RPMI8226 (cell line): Measurements from ENCODE around the gene LOXL3.
"Not testable (repeated sequence)": the region's sequence is repeated elsewhere in the genome, so short reads cannot be mapped to it uniquely, and the experiment has no call there.

Source experiments
- DNase-seq: peaks from one replicate; pipeline ENCODE4 v3.0.0-alpha.2; 2015

The LOXL3 gene

DNA sequence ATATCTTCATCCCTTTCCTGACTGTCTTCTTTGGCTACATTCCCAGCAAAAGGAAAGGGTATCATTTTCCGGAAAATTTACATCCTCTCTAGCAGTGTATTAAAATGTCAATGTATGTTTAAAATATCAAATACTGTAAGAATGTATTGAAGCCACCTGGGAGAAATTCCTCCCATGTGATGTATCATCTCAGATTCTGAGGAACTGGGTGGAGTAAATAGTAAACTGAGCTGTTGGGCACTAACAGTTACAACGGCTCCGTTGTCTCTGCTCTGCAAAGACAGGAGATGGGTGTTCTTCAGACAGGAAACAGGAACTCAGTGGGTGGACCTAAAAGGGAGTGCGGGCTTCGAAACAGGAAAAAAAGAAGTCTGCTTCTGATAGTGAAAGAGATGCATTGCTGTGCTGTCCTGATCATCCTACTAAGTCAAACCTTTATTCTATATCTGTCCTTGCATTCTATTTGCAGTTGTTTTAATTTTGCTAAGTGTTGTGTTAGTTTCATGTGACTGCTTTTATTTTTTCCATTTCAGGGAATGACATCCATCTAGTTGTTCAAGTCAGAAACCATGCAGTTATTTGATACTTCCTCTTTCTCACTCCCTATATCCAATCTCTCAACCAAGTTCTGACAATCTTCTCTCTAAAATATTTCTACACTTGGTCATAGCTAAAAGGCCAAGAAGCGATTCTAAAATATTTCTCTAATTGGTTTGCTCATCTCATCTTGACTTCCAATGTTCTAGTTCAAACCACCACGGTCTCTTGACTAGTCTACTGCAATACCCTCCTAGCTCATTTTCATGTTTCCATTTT is 20.2 kb upstream of the LOXL3 start:
- peak; percentile 21 for DNase-seq

DNA sequence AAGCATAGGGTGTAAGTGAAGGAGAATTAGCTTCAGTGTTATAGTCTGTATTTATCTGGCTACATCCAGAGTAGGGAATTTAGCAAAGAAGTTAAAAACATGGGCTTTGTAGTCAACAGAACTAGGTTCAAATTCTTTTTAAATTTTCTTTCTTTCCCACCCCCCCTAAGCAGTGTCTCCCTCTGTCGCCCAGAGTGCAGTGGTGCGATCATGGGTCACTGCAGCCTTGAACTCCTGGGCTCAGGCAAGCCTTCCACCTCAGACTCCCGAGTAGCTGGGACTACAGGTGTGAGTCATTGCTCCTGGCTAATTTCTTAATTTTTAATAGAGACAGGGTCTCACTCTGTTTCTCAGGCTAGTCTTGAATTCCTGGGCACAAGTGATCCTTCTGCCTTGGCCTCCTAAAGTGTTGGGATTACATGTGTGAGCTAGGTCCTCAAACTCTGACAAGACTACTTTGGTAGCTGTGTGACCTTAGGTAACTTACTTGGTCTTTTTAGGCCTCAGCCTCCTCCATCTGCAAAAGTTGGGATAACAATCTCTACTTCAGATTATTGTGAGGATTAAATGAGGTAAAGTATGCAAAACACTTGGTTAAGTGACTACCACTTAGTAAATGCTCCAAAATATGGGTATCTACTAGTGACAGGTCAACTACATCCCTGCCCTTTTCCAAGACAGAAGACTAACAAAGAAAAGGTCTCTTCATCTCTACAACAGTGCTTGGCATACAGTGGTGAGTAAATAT is 18.6 kb upstream of the LOXL3 start:
- DNase-seq = no peak

DNA sequence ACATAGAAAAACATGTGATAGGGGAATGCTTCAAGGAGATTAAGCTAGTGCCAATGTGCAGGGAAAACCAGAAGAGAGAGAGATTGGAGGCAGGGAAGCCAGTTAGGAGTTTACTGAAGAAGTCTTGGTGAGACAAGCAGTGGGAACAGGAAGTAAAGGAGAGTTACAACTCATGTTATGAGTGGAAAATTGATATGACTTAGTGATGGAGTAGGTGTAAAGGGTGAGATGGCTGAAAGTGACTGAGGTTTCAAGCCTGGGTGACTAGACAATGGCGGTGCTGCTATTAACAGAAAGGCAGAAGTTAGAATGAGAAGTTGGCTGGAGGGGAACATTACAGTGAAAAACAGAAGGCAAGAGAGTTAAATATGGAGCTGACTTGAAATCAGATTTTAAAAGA is 17.3 kb upstream of the LOXL3 start:
- no peak for DNase-seq

DNA sequence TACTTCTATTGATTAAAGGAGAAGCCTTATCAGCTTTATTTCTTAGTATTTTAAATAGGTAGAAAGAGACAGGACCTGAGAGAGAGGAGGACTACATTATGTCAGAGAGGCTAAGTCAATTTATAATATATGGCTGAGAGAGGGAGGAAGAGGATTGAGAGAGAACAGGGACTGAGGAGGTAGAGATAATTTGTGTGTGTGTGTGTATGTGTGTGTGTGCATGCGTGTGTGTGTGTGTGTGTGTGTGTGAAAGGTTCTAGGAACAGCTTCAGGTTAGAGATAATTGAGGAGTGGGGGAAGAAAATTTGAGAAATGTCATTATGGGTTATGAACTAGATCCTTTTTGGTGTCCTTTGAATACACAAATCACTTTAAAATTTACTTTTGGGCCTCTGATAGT is 15.9 kb upstream of the LOXL3 start:
- DNase-seq = no peak

DNA sequence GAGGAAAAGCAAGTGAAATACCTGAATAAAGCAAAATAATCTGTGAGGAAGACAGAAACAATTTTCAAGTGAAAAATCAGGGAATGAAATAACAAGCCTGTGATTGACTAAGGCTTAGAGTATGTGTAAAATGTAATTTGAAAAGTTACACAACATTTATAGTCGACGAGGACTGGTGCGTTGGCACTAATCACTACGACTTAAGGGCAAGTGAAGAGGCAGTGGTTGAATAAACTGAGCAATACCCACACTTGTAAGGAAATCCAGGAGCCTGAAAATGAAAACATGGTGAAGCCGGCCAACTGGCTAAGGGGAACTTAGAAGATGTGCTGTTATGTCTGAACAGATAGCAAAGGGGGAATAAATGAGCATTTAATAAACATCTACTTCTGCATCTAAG is 14.1 kb upstream of the LOXL3 start:
- DNase-seq = no peak

DNA sequence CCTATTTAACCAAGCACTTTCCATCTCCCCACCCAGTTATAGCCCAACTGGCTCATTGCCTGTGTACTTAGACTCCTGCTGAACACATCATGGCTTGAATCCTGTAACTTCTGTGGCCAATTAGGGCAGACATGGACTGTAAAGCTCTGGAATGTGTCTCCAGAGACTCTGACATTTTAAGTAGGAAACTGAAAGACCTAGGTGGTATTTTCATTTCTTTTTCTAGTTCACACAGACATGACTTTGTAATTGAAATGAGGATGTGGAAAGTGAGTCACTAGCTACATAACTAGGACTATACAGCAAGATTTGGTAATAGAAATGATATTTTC is 13.0 kb upstream of the LOXL3 start:
- no peak for DNase-seq

DNA sequence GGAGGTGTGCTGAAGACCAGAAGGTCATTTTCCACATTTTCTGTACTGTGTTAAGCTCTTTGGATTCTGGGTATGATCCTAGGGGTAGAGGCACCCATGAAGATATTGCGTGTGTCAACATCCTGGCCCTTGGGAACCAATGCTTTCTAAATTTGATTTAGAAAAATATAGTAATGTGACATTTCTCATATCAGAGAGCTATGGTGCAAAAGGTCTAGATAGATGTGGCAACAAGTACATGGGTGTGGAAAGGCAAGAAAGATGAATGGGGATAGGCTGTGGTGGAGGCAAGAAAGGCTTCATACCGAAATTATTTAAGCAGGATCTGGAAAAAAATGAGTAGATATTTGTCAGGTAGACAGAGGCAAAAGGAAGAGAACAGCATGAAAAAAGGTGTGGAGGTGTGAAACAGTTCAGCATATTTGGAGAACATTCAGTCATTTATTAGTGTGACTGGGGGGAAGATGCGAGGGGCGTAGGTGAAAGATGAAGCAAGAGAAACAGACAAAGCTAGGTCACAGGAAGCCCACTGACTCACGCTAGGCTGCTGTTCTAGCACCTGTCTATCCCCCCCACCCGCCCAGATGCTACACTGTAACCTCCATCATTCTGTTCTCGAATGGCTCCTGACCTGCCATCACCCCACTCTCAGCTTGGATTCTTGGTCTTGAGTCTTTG is 12.5 kb upstream of the LOXL3 start:
- DNase-seq = no peak

DNA sequence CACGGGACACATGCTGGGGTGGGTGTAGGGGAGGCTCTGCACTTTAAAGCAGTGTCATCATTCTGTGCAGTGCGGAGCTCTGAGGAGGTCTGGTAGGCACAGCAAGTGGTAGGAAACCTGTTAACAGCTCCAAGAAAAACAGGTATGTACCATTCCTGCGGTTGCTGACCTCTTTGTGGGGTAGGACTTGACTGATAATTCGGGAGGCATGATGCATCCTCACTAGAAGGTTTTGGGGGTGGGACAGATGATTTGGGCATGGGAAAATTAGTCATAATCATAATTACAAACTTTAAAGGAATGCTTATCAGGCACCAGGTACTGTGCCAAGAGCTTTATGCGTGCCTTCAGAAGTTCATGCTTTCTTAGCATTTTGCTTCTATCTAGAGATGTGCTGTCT is 10.5 kb upstream of the LOXL3 start:
- DNase-seq = no peak

DNA sequence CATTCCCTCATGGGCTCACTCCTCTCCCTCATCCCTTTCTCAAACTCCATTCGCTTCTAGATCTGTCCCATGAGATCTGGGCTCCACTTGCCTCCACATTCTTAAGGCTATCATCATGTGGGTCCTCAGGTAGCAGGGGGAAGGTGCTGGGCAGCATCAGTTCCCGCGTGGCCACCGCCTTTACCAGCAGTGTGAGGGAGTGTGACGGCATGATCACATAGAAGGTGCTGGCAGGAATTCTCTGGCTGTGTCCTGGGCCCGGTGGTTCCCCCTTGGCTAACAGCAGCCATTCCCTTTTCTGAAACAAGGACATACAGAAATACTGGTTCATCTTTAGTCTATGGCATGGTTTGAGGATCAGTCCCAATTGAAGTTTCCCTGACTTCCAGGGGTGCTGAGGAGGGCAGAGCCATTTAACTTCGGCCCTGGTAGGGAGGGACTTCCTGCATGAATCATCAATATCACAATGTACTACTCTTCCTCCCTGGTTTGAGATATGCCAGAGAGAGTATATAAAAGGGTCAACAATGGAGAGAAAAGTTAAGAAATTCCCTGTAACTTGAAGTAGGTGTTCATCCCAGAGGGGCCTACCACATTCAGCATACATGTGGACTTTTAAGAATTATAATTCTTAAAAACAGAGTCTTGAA is 8.5 kb upstream of the LOXL3 start:
- DNase-seq = no peak

DNA sequence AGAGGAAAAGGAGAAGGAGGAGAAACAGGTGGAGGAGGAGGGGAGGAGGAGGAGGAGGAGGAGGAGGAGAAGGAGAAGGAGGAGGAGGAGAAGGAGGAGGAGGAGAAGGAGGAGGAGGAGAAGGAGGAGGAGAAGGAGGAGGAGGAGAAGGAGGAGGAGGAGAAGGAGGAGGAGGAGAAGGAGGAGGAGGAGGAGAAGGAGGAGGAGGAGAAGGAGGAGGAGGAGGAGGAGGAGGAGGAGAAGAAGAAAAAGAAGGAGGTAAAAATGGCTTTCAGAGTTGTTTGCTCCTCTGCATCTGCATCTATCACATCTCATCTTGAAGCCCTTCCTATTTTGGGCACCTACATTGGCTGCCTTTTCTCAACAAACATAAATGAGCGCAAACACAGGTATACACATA is 7.3 kb upstream of the LOXL3 start:
- not testable (repeated sequence) for DNase-seq

DNA sequence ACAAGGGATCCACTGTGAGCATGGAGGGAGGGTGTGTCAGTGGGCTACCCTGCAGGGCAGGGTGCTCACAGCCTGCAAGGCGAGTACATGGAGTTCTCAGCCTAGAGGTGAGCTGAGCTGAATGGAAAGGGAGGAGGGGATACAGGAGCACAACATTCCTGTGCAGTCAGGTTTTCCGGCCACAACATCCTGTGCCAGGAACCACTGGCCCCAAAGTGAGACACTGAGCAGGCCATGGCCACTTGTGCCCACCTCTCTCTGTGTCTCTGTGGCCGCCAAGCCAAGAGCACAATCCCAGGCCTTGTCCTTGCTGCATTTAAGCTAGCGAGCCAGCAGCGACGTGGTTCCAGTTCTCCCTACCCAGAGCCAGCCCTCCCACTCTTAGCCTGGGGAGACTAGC is 6.8 kb upstream of the LOXL3 start:
- DNase-seq = no peak

DNA sequence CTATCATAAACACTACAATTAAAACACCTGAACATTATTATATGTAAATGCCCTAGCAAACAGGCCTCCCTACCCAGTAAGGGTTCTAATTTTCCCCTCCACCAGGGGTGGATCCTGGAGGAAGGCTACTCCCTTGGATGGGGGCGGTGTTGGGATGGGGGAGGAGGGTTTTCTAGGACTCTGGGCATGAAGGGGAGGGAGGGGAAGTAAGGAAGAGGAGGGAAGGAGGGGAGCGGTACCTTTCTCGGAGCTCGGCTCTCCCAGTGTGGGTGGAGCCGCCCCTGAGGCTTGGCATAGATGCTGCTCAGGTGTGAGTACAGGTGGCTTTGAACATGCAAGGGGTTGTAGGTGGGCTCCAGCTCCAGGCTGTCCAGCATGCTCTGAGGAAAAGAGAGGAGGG is 6.2 kb upstream of the LOXL3 start:
- no peak for DNase-seq

DNA sequence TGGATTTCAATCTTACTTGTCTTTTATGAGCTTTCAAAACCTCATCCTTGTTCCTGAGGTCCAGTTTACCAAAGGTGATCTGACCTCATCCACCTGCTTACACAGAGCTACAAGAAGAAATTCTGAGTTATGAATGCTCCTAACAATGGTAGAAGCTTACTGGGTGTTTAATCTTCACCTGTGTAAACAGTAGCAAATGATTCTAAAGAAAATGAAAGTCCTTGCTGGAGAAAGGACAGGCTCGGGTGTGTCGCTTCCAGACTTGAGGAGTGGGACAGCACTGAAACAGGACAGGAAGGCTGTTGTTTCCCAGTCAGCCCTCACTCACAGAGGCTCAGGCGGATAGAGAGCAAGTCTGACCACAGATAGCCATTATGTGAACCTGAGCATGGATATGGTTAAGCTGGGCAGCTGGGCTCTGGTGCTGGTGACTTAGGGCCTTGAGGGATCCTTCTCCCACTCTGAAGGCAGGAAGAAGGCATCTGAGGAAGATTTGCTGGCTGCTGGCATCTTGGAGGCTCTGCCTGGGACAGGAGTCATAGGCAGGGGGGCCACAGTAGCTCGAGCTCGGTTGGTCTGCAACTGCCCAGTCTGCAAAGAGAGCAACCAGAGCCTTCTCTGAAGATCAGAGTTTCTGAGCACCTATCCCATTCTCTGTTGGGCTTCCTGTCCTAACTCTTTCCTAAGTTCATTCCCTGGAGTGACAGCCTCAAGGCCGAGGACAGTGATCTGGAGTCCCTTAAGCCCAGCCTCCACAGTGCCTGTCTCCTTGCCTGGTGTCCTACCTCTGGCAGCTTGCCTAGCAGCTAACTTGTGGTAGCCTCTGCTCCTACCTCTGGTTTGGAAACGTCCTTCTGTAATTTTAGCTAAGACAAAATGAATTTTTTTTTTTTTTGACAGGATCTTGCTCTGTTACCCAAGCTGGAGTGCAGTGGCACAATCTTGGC is 4.8 kb upstream of the LOXL3 start:
- DNase-seq = peak; percentile 29

DNA sequence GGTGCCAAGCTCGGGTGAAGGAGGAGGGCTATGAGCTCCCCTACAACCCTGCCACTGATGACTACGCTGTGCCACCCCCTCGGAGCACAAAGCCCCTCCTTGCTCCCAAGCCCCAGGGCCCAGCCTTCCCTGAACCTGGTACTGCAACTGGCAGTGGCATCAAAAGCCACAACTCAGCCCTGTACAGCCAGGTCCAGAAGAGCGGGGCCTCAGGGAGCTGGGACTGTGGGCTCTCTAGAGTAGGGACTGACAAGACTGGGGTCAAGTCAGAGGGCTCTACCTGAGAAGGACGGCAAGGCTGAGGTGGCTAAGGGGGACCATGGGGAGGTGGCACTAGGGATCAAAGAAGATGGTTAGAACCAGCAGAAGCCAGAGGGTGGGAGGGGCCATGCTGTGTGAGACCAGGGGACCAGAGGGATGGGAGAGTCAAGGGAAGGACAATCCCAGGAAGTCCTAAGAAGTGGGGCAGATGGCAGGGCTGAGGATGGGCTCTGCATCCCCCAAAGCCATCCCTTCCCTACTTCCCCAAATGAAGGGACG is 3.2 kb upstream of the LOXL3 start:
- DNase-seq = no peak

DNA sequence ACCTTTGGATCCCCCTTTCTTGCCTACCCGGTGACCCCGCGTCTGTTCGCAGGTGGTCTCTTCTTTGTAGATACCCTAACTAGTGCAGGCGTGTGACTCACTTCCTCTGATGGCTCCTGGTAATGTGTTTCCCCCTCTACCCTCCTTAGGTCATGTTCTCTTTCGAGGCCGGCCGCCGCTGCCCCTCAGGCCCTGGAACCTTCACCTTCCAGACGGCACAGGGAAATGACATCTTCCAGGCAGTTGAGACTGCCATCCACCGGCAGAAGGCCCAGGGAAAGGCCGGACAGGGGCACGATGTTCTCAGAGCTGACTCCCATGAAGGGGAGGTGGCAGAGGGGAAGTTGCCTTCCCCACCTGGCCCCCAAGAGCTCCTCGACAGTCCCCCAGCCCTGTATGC is 2.4 kb upstream of the LOXL3 start:
- no peak for DNase-seq

DNA sequence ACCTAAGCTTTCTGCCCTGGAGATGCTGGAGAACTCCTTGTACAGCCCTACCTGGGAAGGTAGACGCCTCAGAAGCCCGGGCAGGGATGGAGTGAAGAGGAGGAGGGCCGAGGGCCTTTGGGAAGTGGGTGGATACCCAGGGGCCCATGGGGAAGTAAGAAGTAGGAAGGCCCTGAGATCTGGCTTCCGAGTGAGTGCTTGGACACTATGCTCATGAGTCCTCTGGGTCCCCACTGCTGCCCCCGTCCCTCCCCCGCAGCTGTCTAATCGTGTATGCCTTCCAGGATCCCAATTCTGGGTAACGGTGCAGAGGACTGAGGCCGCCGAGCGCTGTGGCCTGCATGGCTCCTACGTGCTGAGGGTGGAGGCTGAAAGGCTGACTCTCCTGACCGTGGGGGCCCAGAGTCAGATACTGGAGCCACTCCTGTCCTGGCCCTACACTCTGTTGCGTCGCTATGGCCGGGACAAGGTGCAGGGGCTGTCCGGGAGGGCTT is 1.9 kb upstream of the LOXL3 start:
- no peak for DNase-seq

DNA sequence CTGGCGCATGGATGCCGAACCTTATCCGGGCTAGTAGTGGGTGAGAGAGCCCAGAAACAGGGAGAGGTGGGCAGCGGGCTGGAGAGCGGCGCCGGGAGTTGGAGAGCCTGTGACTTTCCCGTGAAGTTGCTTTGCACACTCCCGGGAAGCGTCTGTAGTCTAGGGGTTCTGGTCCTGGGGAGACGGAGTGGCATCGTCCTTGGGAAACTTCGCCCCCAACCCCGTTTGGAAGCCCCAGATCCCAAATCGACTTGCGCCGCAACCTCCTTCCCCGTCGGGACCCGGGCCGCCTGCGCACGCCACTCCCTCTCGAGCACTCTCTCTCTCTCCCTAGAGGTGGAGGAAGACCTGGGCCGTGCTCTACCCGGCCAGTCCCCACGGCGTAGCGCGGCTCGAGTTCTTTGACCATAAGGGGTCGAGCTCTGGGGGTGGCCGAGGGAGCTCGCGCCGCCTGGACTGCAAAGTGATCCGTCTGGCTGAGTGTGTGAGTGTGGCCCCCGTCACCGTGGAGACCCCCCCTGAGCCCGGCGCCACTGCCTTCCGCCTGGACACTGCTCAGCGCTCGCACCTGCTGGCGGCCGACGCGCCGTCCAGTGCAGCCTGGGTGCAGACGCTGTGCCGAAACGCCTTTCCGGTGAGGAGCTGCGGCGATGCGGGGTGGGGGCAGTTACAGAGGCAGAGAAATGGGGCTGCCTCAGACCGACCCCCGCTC is 1.2 kb upstream of the LOXL3 start:
- DNase-seq = peak; percentile 60

DNA sequence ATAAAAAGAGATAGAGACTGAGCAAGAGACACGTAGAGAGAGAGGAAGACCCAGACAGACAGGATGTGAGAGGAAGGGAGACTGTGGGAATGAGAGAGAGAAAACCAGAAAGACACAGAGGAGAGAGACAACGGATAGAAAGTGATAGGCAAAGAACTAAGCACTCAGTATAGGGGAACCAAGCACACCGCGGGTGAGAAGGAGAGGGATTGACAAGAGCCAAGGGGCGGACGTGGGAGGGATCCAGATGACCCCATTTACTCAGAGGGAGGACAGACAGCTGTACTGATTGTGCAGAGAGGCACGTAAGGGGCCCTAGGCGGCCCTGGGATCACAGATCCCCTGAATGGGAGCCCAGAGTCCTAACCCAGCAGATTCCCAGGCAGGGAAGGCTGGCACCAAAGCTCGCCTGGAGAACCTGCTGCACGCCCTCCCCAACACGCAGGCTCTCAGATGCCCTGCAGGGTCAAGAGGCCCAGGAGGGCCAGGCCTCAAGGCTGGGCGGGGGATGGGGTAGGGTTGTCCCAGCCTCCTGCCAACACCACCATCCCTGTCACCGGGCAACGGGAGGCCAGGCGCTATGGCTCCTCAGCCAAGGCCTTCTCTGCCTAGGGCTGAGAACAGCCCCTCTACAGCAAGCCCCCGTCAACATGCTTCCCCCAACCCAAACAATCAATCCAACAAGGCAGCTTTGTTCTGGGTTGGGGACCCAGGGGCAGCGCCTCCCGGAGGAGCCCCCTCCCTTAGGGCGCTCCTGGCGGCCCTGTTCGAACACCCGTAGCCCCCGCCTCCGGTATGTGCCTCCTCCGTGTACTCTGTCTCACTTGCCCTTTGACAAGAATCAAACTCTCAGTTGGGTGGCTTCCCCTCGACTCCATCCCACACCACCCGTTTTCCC is 579 bp downstream of the LOXL3 start:
- DNase-seq = peak; percentile 35

DNA sequence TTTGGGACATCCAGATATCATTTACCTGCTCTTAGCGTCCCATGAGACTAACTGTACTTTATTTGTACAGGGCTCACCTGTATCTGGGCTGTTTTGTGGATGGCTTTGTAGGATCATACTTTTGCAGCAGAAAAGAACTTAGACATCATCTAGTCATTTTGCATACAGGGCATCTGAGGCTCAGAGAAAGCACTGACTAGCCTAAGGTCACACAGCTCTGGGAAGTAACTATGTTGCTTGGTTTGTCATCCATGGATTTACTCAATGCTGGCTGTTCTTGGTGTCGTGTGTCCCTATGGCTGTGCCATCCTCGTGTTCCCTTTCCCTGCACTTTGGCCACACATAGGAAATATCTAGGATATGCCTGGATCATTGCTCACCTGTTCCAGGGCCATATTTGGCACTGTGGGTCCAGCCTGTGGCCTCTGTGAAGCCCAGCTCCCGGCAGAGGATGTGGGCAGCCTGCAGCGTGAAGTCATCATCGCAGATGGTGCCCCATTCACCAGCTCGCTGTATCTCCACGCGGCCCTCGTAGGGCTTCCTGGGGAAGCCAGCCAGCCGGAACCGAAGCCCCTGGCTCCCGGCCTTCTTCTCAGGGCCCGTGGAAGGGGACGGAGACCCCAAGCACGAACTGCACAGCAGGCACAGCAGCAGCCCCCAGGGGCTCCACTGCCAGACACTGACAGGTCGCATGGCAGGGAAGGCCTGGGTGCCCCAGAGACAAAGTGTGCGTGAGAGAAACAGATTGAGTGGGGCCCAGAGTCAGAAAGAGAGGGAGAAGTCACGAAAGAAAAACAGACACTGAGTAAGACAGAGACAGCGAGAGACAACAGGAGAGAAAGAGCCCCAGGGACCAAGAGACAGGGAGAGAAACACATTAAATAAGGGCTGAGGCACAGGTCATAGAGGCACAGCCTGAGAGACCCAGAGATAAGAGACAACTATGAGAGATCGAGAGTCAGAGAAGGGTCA is 1.5 kb downstream of the LOXL3 start:
- no peak for DNase-seq
